NOMO-1 treated with DMSO at 0.1 percent for 48 hours (cell line): ENCODE data around the gene LGI2.

Experiments used
- DNase-seq: peaks from one replicate; lab custom pipeline; 2025; ENCODE audit not compliant: unreplicated experiment; lab: John Stamatoyannopoulos, UW

LGI2 gene

DNA sequence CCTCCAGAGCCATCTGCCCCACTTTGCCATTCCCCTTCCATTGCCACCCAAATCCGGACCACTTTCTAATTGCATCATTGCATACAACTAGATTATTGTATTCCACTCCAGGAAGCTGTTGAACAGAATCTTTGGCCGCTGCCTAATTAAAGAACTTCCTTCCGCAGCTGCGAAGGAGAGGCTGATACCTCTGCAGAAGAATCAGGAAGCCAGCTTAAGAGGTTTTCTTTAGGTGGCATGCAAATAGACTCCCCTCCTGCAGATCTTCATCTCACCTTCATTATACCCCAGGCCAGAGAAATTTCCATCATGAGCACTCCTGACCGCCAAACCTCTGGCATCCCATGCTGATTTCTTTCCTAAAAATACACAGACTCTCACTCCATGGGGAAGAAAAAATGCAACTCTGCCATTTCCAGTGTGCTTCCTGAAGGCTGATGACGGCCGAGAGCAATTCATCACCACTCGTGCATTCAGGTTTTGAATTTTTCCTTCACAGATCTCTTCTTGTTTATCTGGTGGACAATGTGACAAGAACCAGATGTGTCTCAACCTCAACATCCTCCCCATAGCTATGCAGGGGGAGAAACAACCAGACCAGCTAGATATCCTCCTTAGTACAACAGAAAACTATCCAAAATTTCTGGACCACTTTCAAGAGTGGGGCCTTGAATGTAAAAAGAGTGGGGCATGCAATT, 31.2 kb downstream of the LGI2 start:
- peak; percentile 53 for DNase-seq

DNA sequence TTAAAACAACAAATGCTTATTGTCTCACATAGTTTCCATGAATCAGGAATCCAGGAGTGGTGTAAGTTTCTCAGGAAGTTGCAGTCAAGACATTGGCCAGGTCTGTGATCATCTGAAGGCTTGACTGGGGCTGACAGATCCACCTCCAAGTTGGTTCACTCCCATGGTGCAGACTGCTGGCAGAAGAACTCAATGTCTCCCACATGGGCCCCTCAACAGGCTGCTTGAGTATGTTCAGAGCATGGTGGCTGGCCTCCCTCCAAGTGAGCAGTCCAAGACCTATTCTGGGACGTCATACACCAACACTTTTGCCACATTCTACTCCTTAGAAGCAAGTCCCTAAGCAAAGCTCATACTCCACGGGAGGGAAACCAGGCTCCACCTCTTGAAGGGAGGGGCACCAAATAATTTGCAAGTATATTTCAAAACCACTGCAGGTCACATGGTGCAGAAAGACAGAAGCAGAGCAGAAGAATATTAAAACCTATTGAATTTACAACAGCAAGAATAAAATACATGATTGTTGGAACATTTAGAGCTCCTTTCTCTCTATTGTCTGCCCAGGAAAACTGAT, 35.3 kb downstream of the LGI2 start:
- DNase-seq, result no peak

DNA sequence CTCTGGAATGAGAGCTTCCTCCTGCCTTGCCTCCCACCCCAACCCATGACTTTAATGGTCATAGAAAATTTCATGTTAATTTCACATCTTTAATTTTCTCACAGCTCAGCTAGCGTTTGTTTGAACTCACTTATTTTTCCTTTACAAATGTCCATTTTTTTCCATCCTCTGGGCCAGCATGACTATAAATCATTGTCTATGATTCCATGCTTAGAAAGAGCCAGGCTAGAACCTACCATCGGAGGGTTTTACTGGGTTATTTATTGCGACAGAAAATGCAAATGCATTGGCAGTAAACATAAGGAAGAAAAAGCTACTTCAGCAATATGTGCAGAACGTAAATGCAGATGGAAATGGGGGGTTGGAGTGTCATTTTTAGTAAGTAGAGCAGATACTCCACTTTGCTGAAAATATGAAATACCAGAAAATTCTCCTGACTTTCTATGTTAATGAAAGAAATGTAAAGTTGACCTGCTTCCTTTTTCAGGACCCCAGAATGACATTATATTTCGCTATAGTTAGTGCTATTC, 37.1 kb downstream of the LGI2 start:
- no peak for DNase-seq

DNA sequence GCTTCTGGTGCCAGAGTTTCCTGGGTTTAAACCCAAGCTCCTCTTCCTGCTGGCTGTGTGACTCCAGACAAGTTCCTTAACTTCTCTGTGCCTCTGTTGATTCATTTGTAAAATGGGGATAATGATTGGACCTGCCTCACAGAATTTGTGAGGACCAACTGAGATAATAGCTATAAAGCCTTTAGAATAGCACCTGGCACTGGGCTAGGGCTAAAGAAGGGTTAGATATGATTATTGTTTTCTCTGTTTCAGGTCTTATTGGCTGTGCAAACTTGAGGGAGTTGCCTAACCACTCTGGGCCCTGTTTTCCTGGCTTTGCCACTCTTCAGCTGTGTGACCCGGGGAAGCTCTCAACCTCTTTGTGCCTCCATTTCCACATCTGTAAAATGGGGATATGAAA, 37.8 kb downstream of the LGI2 start:
- DNase-seq, result no peak

DNA sequence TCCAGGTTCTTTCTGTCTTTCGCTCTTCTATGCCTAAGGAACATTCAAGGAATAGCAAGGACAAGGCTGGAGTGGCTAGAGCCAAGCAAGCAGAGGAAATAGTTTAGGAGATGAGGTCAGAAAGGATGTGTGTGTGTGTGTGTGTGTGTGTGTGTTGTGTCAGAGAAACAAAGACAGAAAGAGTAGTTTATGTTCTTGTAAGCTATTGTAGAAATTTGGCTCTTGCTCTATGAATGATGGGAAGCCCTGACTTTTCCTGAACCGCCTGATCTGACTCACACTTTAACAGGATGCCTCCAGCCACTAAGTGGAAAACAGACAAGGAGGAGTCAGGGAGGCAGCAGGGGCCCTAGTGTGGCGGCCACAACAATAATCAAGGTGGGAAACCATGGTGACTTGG, 39.7 kb downstream of the LGI2 start:
- DNase-seq, result no peak

DNA sequence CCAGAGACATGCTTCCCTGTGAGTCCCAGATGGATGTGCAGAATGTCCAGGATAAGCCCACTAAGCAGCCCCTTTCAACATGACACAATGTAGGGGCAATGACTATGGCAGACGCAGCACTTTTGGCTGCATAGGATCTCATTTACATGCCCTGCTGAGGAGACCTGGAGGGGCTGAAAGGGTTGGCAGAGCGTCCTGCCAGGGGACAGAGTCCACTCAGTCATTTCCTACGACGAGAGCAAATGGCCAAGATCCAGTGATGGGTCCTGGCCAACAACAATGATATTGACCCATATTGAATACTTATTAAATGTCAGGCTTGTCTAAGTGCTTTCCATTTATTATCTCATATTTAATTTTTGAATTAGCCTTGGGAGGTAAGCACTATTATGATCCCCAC, 41.4 kb downstream of the LGI2 start:
- no peak for DNase-seq

DNA sequence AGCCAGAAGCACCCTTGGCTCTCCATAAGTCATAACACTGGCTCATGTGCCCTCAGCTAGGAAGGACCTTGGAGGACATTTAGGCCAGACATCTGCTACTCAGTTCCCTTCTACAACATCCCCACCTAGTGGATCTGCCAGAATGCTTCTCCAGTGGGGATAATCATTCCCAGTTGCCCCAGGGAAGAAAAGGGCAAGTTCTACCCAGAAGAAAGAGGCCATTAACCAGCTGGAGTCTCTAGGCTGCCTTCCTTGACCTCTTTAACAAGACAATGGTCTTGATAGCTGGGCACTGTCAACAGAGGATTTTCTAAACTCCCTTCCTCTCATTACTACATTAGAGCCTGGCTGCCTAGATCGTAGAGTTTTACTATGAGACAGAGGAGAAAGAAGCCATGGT, 42.0 kb downstream of the LGI2 start:
- peak; percentile 46 for DNase-seq

DNA sequence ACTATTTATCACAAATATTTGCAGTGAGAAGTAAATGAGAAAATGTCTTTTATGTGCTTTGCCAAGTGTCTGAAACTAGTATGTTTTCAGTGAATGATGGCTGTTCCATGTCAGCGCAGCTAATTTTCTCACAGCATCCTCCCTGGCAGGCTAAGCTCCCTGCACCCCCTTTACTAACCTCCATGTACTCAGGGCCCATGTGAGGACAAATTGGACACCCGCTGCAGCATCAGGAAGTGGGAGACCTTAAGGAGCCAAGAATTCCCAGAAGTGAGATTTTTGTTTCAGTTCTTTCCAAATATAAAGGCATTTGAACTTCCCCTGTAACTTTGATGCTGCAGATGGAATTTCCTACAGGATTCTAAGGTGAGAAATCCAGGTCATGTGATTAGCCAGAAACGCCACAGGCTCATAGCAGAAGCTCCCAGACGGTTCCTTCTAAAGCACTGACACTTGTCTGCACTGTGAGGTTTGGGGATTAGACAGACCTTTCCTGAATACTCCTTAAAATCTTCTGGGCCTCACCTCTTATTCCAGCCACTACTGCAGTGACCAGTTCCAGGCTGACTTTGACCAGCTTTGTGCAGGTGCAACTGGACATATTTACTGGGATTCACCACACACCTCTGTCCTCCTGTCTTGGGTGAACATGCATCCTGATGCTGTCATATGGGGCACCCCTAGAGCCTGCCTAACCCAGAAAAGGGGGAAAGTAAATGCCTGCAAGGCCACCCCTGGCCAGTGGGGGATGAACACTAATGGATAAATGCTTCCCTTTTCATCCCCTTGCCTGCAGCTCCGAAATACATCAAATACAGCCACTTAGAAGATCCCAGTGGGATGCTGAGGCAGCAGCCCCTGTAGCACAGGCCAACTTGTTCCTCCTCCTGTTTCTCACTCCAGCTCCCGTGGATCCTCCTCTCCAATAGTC, 45.9 kb downstream of the LGI2 start:
- no peak for DNase-seq

DNA sequence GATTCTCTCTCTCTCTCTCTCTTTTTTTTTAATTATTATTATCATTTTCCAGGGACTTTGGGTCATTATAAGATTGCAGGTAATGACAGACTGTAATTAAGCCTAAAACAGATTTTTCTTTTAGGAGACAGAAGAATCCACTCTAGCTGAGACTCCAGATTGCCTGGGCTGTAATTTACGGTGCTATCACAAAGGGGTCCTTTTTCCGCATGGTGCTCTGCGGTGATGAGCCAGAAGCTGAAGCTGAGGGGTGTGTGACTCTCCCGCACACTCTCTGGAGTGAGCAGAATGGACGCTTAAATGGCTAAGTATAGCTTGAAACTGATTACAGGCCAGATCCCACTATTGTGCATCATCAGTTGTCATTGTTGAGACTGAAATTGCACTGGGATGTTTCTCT, 50.0 kb downstream of the LGI2 start:
- DNase-seq, result no peak

DNA sequence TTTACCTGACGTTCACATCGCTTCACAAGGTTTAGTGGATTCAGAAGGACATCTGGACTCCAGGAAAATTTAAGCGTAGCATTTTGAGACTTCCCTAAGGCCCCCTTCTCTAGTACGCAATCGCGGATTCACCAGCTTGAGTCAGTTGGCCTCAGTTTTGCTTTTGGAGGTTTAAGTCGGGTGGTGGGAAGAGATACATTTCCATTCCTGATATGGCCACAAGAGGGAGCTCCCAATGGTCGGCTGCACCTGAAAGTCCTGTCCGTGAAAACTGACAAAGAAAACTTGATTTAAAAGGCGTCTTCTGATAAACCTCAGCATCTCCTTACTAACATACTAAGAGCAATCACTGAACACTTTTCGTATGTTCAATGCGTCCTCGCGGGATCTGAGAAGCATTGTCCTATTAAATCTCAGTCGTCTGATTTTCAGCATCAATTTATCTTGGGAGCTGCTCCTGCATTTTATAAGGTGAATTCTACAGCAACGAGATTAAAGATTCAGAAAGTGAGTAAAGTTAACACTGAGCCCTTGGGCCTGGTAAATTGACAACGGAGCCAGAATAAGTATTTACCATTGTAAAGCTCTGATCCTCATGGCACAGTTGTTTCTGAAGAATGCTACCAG, 50.6 kb downstream of the LGI2 start:
- peak; percentile 80 for DNase-seq

DNA sequence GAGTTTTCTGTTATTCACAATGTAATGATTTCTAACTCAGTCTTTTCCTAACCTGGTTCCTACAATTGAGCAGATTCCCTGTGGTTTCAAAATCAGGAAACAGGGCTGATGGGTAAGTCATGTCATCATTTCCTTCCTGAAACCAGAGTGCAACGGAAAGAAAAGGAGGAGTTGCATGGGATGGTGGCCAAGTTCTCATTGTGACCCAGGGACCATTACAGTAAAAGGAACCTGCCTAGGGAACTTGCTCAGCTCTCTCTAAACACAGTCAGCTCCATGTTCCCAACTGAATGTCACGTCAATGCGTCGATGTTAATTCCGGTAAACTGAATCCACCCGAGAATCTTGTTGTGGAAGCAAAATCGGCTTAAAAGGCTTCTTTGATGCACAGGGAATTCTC, 51.2 kb downstream of the LGI2 start:
- peak; percentile 57 for DNase-seq

DNA sequence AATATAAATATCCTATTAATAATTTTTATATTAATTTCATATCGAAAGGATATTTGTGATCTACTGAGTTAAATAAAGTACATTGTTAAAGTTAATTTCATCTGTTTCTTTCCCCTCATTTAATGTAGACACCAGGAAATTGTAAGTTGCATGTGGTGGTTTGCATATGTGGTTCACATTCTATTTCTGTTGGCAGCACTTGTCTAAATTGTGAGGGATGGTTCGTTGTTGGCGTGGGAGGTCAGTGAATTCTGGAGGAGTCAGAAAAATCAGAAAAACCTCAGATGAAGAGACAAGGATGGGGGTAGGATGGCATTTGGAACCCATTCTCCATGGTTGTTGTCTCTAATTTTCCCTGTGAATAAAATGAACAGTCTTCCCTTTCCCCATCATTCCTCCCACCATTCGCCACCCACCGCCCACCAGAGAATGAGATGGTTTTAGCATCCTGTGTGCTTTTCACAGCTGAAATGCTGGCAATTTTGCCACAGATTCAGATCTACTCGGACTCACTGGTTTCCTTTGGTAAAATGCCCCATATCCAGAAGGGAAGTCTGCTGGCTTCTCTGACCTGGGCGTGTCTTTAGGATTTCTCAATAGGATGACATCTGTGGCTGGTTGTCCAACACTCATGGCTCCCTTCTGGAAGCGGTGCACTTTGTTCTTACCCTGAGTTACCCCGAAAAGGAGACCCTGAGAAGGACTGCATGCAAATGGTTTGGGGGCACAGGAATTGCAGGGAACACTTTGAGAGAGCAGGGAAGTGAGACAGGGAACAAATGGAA, 52.3 kb downstream of the LGI2 start:
- DNase-seq, result peak; percentile 38

DNA sequence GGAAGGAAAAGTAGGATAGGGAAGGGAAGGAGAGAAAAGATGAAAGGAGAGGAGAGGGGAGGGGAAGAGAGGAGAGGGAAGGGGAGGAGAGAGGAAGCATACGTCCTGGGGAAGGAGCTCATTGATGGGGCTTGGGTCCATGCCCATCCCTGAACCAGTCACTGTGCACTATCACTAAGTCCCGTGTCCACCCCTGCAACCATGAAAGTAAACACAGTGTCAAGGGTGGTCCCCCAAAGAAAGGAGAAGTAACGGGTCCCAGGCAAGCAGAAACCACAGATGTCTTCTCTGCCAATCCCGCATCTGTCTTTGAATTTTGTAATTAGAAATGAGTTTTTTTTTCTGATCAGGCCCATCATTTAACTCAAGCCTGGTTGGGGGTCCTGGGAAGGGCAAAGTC, 55.2 kb downstream of the LGI2 start:
- peak; percentile 28 for DNase-seq

DNA sequence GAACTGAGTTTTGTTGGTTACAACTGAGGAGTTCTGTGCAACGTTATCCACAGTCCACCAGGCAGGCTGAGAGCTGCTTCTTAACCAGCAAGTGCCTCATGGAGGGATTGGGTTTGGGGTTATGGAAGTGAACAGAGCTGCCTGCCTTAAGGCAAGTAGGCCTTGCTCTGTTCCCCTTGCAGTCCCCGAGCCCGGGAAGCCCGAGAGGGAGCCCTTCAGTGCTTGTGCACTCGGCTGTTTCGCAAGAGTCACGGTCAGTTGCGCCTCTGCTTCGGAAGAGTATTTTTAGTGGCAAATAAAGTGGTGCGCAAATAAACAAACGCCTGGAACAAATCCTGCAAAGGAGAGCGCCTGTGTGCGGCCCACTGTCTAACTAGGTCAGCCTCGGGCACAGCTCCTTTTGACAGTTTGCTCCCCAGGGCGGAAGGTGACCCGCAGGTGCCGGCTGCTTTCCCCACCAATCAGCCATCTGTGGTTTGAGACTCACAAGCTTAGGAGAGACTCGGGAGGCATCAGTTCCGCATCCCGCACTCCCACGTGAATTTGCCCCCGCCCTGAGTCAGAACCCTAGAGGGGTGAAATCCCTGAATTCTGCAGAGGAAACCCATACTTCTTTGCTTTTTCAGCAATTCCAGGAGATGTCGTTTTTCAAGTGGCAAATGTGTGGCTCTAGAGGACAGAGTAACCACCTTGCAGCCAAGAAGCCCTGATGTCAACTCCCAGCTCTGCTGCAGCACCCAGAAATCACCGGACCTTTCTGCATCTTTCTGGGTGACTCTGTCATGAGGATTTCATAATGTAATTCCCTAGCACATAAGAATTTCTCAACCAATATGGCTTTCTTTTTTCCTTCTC, 56.8 kb downstream of the LGI2 start:
- DNase-seq, result peak; percentile 86

DNA sequence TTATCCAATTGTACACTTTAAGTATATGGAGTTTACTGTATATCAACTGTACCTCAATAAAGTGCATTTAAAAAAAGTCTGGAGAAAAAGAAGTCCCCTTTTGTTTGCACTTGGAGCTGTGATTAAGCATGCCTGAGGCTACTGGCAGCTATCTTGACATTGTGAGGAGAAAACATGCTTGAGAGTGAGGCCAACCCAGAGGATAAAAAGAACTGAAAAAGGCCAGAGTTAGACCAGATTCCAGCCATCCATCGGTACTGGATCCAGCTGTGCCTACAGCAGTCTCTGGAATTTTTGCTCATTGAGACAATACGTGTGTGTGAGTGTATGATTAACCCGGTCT, 57.4 kb downstream of the LGI2 start:
- DNase-seq, result no peak

DNA sequence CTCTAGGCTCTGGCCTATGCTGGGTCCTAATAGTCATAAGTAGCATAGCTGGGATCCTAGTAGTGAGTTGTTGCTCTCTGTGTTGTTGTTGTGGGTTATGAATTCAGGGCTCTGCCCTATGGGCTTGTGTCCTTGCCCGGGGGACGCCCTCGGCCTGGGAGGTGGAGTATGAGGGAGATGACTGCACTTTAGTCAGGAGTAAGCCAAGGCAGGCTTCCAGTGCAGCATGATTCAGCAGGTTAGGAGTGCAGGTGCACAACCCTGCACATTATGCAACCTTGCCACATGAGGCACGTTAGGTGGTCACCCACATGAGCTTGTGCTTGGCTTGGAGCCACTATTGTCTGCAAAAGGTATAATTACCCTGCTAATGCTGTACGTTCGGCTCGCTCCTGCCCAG, 59.6 kb downstream of the LGI2 start:
- DNase-seq, result no peak

DNA sequence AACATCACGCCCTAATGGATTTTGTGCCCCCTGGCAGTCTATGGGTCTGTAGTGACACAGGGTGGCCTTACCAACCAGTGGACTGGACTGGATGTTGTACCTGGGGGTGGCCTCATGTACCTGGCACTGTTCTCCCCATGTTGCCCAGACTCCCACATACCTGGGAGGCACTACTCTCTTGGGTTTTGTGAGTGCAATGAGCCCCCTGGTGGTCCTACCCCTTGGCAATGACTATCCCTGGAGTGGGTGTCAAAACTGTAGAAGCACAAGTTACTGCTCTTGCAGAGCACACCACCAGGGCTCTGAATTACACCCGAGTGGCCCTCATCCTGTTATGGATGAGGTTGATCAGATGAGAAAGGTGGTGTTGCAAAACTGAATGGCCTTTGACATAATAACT, 60.1 kb downstream of the LGI2 start:
- DNase-seq, result no peak

DNA sequence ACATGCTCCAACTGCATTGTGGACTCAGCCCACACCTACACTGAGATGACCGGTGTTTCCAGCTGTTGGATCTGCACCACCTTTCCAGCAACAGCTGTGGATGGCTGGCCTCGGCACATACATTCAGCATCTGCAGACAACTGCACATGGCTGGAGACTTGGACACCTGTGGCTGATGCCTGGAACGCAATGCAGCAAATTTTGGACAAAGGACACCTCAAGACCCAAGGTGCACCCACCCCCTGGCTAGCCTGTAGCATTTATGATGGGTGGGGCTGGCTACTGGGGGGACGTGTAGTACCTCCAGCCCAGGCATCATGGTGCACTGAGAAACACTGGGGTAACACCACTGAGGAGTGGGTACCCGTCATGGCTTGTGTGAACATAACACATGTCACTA, 60.6 kb downstream of the LGI2 start:
- DNase-seq, result no peak

DNA sequence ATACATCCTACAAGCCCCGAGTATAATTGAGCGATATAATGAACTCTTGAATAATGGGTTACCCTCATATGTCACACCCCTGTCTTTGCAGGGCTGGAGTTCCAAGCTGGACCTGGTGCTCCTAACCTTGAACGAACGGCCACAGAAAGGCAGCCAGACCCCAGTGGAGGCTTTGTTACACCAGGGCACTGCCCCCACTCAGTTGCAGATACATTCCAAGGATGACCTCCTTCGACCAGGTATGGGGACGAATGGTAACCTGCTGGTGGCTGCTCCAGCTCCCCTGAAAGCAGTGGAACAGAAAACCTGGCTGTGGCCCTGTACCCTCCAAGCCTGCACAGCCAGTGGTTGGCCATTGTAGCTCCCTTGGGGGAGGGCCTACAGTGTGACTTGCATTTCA, 61.3 kb downstream of the LGI2 start:
- DNase-seq, result no peak

DNA sequence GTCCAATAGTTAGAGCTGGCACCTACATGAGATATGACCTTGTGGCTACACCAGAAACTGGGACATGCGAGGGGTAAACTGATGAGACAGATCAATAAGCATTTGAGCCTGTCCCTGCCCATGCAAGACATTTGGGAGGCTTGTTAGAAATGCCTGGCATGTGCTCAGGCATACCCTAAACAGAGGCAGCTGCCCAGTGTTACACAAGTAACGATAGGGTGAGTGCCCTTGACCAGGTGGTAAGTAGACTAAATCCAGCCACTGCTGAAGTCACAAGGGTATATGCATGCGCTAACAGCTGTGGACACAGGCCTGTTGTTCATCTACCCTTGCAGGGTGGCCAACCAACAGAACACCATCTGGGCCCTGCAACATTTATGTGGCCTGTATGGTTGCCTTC, 61.8 kb downstream of the LGI2 start:
- DNase-seq, result no peak
